Spleen (tissue), 11 donors: ENCODE results near the gene PAPPA2. TPM values are rescaled to one million over a fixed set of nuclear protein-coding genes. Genes with fewer than 3 reads are reported as not detected.

Source experiments
- DNase-seq: peaks from one replicate; pipeline ENCODE4 v3.0.0-alpha.2; 2020
- H3K27ac ChIP-seq, 8 donors: fragments of 200-600 bp; sonication (generic) in 7 of 8; 1 replicate in 4 of 8; 2 replicates in 4 of 8; pipeline versions ENCODE4 v1.5.0 to v1.8.0; 2016 to 2021; ENCODE audit warnings: inconsistent platforms in 4 of 8, mild to moderate bottlenecking in 4 of 8, moderate library complexity in 1 of 8
- H3K27me3 ChIP-seq, 7 donors: fragments of 200-600 bp; sonication (generic) in 6 of 7; replicated peaks in 1 of 7; 1 replicate in 4 of 7; 2 replicates in 3 of 7; pipeline versions ENCODE4 v1.5.0 to v1.8.0; 2016 to 2021; ENCODE audit warnings: inconsistent platforms in 3 of 7, mild to moderate bottlenecking in 1 of 7
- H3K36me3 ChIP-seq, 6 donors: fragments of 200-600 bp; sonication (generic) in 5 of 6; 1 replicate in 4 of 6; 2 replicates in 2 of 6; pipeline versions ENCODE4 v1.5.0 to v1.8.0; 2016 to 2021; ENCODE audit warnings: inconsistent platforms in 2 of 6
- H3K4me1 ChIP-seq, 6 donors: fragments of 200-600 bp; sonication (generic) in 5 of 6; 1 replicate in 3 of 6; 2 replicates in 3 of 6; pipeline versions ENCODE4 v1.5.0 to v1.8.0; 2016 to 2021; ENCODE audit warnings: inconsistent platforms in 3 of 6
- H3K4me3 ChIP-seq, 8 donors: fragments of 200-600 bp; sonication (generic) in 7 of 8; 1 replicate in 4 of 8; 2 replicates in 4 of 8; pipeline versions ENCODE4 v1.5.0 to v1.8.0; 2016 to 2021; ENCODE audit warnings: inconsistent platforms in 4 of 8, mild to moderate bottlenecking in 4 of 8, moderate library complexity in 2 of 8
- H3K9me3 ChIP-seq, 8 donors: fragments of 200-600 bp; sonication (generic) in 7 of 8; 1 replicate in 4 of 8; 2 replicates in 4 of 8; pipeline versions ENCODE4 v1.5.0 to v1.8.0; 2016 to 2021; ENCODE audit warnings: inconsistent platforms in 4 of 8
- POLR2A ChIP-seq, 3 donors: fragments of 450-650 bp; IDR thresholded peaks; one replicate each; pipeline ENCODE4 v1.5.1; 2017; ENCODE audit warnings: antibody characterized with exemption in 3 of 3, mild to moderate bottlenecking in 1 of 3
- POLR2AphosphoS5 ChIP-seq, 3 donors: sonication (generic); formaldehyde crosslinking; IDR thresholded peaks; one replicate each; pipeline ENCODE4 v1.5.1; 2017; ENCODE audit warnings: antibody characterized with exemption in 3 of 3
- WGBS, 5 donors: extraction: QIAGEN DNeasy Blood & Tissue Kit in 3 of 5; methylation state at CpG; one replicate each; pipeline versions ENCODE4 v1.1.5 to v1.1.7; 2013 to 2018; 5-methylcytosine and 5-hydroxymethylcytosine counted together
- intact Hi-C: fragments of 100-400 bp; cut with DNase I; formaldehyde crosslinking; loops from one replicate; pipeline ENCODE4 v1.15.0; 2023; ENCODE audit warnings: low total_unique reads
- polyA plus RNA-seq, 3 donors: library from polyadenylated mRNA; stranded (reverse); fragments of 200-250 nt; gene quantifications; one replicate each; pipeline ENCODE4 v1.2.1, GENCODE V29; 2013
- total RNA-seq, 7 donors: library from RNA; depleted of rRNA in 3 of 7; stranded (reverse); fragments of >200 nt in 3 of 7; fragmentation: NEBNext Ultra II Directional in 4 of 7; extraction: Animal tissue kit (Norgen Biotek cat#: 25700) in 4 of 7; gene quantifications; one replicate each; pipeline versions ENCODE4 v1.1.0 to v1.2.1, GENCODE V29; 2016 to 2021
- TF ChIP-seq, protein P1 (sequence below), 11 experiments: fragments of 200-600 bp in 7 of 11; fragments of 450-650 bp in 4 of 11; sonication (generic) in 4 of 11; IDR thresholded peaks in 8 of 11; conservative IDR thresholded peaks in 3 of 11; 1 replicate in 7 of 11; 2 replicates in 4 of 11; pipeline versions ENCODE4 v1.4.0 to v1.8.0; 2016 to 2021; ENCODE audit warnings: antibody characterized with exemption in 11 of 11, inconsistent platforms in 4 of 11, mild to moderate bottlenecking in 1 of 11
- donor health status: healthy with polysubstance abuse.
- donor health status: DM: no; HTN: no; CAD: no; lungs with moderate emphysema.
- donor health status: DM: no; HTN: no; CAD: no.
- donor health status: Bipolar disorder and iron deficiency.
- donor health status: healthy.
- donor health status: DM: no; HTN: no; CAD: no.
- donor health status: DM: yes; HTN: yes; CAD: no.

Gene PAPPA2
- total and polyA plus RNA-seq, 10 donors: 0.02 to 0.76 (median 0.06) TPM; not detected in 3

DNA sequence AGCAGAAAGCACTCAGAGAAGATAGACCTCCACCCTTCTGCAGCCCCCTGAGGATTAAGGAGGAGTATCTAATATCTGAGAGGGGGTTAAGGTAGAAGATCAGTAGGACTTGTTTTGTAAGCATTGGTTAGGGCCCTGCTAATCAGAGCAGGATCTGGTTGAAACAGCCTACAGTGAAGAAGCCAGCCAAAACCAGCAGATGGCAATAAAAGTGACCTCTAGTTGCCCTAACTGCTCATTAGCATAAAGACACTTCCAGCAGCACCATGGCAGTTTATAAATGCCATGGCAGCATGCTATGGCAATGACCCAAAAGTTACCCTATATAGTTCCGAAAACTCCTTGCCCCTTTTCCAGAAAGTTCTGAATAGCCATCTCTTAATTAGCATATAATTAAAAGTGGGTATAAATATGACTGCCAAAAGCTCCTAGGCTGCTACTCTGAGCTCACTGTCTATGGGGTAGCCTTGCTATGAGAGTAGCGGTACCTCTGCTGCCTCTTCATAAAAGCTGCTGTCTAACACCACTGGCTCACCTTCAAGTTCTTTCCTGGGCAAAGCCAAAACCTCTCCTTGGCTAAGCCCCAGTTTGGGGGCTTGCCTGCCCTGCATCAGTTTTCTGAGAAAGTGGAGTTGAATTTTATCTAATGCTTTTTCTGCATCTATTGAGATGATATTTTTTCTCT is 254.2 kb downstream of the PAPPA2 start:
- peaks cover 0 to 3% (median 0%) of the 10 kb centered on the region in 6 donors for H3K4me1 ChIP-seq
- intact Hi-C loops: no loop called here
- no peak for DNase-seq

DNA sequence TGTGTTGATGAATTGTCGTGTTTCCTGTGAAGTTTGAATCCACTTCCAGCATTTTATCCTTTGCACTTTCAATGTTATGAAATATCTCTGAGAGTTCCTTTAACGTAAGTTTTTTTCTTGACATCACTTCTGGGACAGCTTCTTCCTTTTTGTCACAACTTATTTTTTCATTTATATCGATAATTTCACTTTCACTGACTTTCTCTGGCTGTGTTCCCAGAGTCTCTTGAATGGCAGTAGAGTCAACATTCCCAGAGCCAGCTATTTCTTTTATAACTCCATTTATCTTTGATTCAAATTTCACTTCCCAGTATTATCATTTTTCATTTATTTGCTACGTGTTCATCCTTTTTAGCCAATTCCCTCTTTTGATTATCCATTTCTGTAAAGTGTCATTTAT is 256.5 kb downstream of the PAPPA2 start:
- H3K4me1 ChIP-seq: peaks cover 0 to 3% (median 0%) of the 10 kb centered on the region in 6 donors
- TF ChIP-seq POLR2A (IDR thresholded peaks at IDR 0.05) (no peak), POLR2AphosphoS5 (IDR thresholded peaks at IDR 0.05) (no peak)
- TF ChIP-seq, protein P1, sequence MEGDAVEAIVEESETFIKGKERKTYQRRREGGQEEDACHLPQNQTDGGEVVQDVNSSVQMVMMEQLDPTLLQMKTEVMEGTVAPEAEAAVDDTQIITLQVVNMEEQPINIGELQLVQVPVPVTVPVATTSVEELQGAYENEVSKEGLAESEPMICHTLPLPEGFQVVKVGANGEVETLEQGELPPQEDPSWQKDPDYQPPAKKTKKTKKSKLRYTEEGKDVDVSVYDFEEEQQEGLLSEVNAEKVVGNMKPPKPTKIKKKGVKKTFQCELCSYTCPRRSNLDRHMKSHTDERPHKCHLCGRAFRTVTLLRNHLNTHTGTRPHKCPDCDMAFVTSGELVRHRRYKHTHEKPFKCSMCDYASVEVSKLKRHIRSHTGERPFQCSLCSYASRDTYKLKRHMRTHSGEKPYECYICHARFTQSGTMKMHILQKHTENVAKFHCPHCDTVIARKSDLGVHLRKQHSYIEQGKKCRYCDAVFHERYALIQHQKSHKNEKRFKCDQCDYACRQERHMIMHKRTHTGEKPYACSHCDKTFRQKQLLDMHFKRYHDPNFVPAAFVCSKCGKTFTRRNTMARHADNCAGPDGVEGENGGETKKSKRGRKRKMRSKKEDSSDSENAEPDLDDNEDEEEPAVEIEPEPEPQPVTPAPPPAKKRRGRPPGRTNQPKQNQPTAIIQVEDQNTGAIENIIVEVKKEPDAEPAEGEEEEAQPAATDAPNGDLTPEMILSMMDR (IDR thresholded peaks at IDR 0.05 in 8 of 11, conservative IDR thresholded peaks at IDR 0.05 in 3 of 11): no peak
- H3K27ac ChIP-seq: no peak overlapping the region
- intact Hi-C loops: no loop called here
- H3K36me3 ChIP-seq: no peaks in the 10 kb centered on the region
- WGBS, 5 donors: 34 to 52% (median 43%) methylated on average over 4 of the region's 4 CpGs
- no peaks in the 10 kb centered on the region for H3K9me3 ChIP-seq
- no peak overlapping the region for H3K4me3 ChIP-seq
- H3K27me3 ChIP-seq: no peaks in the 10 kb centered on the region
- no peak for DNase-seq

More for the DNA sequence above, 254.2 kb downstream of the PAPPA2 start:
- Histone ChIP-seq H3K9me3 (no peaks in the 10 kb centered on the region), H3K4me3 (no peak overlapping the region), H3K36me3 (no peaks in the 10 kb centered on the region), H3K27me3 (no peaks in the 10 kb centered on the region), H3K27ac (no peak overlapping the region)
- TF ChIP-seq POLR2AphosphoS5 (IDR thresholded peaks at IDR 0.05) (no peak), POLR2A (IDR thresholded peaks at IDR 0.05) (no peak)
- TF ChIP-seq, protein P1 (IDR thresholded peaks at IDR 0.05 in 8 of 11, conservative IDR thresholded peaks at IDR 0.05 in 3 of 11): no peak
- 81 to 94% (median 91%) methylated on average over 2 of the region's 2 CpGs for WGBS, 5 donors

DNA sequence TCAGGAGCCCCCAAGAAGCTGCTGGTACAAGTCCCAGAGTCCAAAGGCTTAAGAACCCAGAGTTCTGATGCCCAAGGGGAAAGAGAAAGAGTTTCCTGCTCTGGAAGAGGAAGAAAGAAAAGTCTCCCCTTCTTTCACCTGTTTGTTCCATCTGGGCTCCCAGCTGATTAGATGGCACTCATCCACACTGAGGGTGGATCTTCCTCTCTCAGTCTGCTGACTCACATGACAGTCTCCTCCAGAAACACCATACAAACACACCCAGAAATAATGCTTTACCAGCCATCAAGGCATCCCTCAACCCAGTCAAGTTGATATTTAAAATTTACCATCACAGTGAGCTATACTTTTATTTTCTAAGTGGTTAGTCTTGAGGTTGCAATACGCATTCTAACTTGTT is 257.9 kb downstream of the PAPPA2 start:
- WGBS, 5 donors: 84 to 94% (median 89%) methylated on average over 1 of the region's 1 CpG
- intact Hi-C loops: no loop called here

DNA sequence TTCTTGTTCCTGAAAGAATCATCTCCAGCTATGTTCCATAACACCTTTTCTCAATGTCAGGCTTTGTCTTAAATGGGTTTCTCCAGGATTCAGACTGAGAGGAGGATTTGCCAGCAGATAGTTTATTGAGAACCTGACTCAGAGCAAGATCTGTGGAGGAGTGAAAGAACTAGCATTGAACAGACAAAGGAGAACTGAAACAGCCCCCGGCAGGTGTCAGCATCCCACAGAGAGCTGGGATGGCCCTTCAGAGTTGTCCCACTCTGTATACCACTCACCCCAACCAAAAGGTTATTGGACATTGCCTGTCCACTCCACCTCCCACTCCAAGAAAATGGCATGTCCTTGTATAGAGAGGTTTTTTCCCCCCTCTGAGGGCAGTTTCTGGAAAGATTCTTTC is 270.7 kb downstream of the PAPPA2 start:
- DNase-seq: no peak
- WGBS, 5 donors: 75 to 94% (median 86%) methylated on average over 1 of the region's 1 CpG
- Histone ChIP-seq H3K27me3 (peaks cover 0 to 3% (median 0%) of the 10 kb centered on the region in 7 donors), H3K9me3 (no peaks in the 10 kb centered on the region), H3K4me3 (no peak overlapping the region), H3K4me1 (no peaks in the 10 kb centered on the region), H3K27ac (no peak overlapping the region), H3K36me3 (no peaks in the 10 kb centered on the region)
- intact Hi-C loops: no loop called here
- no peak for TF ChIP-seq POLR2A (IDR thresholded peaks at IDR 0.05)
- TF ChIP-seq, protein P1 (IDR thresholded peaks at IDR 0.05 in 8 of 11, conservative IDR thresholded peaks at IDR 0.05 in 3 of 11): no peak

More for the DNA sequence above, 257.9 kb downstream of the PAPPA2 start:
- Histone ChIP-seq H3K4me3 (no peak overlapping the region), H3K27ac (no peak overlapping the region), H3K36me3 (no peaks in the 10 kb centered on the region), H3K9me3 (no peaks in the 10 kb centered on the region), H3K27me3 (no peaks in the 10 kb centered on the region), H3K4me1 (peaks cover 0 to 3% (median 0%) of the 10 kb centered on the region in 6 donors)
- TF ChIP-seq, protein P1 (IDR thresholded peaks at IDR 0.05 in 8 of 11, conservative IDR thresholded peaks at IDR 0.05 in 3 of 11): no peak
- no peak for TF ChIP-seq POLR2AphosphoS5 (IDR thresholded peaks at IDR 0.05)
- TF ChIP-seq POLR2A (IDR thresholded peaks at IDR 0.05): no peak
- no peak for DNase-seq
